GM18870 (cell line): ENCODE data around the gene TMEM131L.
"Not testable (repeated sequence)": the region's sequence is repeated elsewhere in the genome, so short reads cannot be mapped to it uniquely, and the experiment has no call there.

Source experiments
- ATAC-seq: cut with Tn5 transposase; IDR thresholded peaks from one replicate; pipeline ENCODE4 v1.9.1; 2021; ENCODE audit warnings: moderate library complexity; ENCODE audit not compliant: unreplicated experiment

The TMEM131L gene

DNA sequence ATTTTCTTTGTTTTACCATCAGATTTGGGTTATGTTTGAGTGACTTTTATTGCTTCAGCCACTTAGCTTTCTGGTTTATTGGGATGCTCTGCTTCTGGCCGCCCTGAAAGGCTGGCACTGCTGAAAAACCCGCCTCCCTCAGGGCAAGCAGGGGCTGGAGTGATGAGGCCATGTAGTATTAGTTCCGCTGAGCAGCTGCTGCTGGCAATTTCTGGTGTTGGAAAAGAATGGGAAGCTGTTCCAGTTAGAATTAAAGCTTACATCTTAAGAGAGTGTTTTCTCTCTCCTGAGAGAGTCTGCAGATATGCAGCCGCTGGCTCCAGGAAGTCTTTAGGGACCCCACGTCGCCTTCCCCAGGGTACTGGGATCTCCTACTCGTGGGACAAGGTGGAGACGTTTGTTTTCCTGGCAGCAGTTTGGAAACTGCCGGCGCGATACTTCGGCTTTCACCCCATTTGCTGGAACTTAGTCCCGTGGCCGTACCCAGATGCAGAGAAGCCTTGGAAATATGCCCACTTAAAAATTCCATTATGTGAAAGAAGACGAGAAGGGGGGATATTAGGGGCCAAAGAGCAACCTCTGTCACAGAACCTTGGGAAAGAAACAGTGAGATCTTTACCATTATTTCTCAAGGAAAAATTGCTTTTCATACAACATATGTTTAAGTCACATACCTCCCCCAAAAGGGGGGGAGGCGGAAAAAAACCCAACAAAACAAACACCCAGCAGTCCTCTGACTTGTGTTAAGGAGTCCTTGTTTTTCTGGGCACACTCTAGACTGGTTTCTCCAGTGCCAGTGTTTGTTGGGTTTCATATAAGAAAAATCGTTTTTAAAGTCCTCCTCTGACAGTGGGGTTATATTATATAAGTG is 72.6 kb downstream of the TMEM131L start:
- no peak for ATAC-seq

DNA sequence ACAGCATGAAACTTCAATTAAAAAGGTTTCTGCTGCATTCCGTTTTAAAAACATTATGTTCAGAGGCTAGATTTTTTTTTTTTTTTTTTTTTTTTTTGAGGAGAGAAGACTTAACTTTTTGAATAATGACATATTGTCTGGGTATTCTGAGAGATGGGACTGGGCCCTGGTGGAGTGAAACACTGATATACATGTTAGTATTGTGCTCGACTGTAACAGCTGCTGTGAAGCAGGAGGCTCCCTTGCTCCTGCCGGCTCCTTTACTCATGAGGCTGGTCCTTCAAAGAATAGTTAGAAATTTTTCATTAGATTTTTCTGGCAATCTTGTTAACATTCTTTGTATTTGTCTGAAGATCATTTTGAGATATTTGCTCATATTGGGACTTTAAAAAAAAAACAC is 73.3 kb downstream of the TMEM131L start:
- no peak for ATAC-seq

DNA sequence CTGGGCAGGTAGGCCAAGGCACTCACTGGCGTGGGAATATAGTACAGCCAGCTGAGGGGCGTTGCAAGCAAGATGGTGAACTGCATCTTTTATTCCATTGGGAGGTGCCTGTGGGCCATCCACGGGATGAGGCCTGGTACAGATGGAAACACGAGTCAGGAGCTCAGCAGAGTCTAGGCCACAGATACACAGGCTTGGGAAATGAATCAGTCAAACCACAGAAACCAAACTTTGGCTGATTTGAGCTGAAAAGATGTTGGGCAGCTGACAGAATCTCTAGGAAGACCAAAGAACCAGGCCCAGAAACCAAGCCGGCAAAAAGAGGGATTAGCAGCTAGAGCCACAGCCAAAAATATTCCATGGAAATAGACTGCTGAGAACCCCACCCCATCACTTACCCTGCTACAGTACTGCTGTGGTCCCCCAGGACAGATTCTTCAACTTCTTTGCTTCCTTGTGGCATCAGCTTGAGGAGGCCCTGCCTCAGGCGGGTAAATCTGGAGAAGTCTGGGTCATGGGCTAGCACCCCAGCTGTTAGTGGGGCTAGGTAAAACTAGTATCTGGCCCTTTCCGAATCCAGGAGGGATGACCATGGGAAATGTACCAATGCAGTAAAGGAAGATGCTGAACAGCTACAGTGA is 75.4 kb downstream of the TMEM131L start:
- no peak for ATAC-seq

DNA sequence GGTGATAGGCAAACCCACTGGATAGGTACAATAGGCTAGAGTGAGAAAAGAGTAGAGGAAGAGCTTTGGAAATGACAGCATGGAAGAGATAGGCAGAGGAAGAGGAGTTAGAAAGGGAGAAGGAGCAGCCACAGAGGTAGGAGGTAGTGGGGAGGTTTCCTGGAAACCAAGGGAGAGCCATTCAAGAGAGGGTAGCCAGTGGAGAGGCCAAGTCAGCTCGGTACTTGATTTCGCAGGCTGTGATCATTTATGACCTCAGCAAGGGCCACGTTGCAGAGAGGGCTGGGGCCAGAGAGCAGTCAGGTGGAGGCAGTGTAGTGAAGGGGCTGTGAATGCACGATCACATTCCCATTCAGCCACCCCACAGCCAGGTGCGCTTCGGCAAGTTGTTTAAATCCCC is 76.0 kb downstream of the TMEM131L start:
- ATAC-seq = no peak

DNA sequence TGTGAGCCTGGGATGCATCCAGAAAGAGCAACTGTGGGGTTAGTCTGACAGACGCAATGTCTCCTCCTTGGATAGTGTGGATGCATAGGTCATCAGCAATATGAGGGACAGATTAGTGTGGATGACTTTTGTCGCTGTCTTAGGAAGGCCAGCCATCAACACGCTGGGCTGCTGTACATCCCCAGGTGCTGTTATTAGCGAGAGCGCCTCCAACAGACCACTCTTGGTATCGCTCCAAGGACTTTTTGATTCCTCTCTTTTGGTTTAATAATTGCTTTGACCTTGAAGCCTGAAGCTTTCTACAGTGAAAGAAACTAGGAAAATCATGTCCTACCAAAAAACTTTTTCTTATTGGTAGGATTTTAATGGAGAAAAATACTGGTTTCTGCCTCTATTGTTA is 76.7 kb downstream of the TMEM131L start:
- ATAC-seq = no peak

DNA sequence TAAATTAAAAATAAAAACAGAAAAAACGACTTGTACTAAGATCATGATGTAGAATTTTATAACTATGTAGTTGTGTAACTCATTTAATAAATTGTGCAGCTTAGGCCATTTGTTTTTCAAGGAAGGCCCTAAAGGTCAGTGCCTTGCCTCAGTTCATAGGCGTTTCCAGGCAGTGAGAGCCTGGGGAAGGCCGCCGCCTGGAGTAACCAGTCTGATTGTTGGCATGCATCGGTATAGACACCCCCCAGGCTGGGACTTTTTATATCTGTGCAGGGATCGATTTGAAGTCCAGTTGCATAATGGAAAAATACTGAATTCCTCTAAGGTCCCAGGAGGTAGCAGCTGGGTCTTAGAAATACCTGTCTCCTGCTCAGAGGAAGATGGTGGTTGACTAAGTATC is 77.2 kb downstream of the TMEM131L start:
- ATAC-seq = no peak

DNA sequence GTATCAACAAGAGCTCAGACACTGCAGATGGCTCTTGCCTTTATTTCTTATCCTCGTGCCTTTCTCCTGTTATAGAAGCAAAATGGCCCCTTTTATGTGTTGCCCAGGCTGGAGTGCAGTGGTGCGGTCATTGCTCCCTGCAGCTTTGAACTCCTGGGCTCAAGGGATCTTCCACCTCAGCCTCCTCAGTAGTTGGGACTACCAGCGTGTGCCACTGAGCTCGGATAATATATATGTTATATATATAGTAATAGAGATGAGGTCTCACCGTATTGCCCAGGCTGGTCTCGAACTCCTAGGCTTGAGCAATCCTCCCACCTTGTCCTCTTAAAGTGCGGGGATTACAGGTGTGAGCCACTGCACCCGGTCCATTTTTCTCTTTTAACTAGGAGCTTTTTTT is 79.7 kb downstream of the TMEM131L start:
- no peak for ATAC-seq

DNA sequence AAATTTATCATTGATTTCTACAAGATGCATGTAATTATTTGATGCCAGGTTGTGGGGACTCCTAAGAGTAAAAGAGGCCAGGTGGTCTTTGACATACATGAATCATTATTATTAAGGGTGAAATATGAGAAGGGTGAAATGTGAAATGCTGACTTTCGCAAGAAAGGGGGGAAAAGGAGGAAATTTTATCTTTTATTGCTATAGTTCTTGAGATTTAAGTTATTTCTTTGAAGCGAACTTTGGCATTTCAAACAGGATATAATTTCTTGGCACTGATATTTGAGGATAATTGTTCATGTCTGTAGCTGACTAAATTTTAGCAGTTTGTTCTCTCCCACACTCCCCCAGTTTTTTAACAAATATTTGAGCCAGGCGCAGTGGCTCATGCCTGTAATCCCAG is 80.1 kb downstream of the TMEM131L start:
- no peak for ATAC-seq

DNA sequence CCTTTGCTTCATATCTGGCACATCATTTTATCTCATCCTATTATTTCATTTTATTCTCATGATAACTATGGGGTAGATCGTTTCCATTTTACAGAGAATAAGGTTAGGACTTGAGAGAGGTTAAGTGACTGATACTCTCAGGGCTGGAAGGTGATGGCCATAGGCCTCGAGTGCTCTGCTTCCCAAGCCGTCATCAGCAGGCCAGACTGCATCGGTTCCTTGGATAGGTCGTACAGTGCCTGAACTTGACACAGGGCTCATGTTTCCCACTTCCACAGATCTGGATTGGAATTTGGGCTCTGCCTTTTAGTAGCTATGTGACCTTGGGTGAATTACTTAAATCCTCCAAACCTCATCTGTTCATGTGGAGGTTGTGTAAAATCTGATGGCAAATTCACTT is 81.4 kb downstream of the TMEM131L start:
- ATAC-seq = no peak

DNA sequence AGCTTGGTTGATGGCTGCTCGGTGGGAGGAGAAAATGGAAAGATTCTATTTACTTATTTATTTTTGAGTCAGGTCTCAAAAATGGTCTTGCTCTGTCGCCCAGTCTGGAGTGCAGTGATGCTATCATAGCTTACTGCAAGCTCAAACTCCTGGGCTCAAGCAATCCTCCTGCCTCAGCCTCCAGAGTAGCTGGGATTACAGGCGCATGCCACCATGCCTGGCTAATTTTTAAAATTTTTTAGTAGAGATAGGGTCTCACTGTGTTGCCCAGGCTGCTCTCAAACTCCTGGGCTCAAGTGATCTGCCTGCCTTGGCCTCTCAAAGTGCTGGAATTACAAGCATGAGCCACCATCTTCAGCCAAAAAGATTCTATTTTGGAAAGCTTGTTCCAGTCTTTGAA is 82.7 kb downstream of the TMEM131L start:
- ATAC-seq = not testable (repeated sequence)

DNA sequence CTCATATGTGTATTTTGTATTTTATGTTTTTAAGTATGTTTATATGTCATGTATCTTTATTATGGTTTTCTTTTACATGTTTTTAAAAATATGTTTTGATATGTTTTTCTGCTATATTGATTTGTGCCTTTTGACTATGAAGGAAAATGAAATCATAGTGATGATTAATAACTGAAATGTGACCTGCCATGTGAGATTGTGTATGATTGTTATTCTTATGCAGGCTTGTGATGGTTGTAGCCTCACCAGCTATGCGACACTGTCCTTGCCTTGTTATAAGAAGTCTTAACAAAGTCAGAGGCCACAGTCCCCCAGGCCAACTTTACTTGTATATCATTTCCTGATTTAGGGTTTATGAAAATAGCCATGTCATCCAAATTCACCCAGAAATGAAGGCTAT is 83.2 kb downstream of the TMEM131L start:
- no peak for ATAC-seq

DNA sequence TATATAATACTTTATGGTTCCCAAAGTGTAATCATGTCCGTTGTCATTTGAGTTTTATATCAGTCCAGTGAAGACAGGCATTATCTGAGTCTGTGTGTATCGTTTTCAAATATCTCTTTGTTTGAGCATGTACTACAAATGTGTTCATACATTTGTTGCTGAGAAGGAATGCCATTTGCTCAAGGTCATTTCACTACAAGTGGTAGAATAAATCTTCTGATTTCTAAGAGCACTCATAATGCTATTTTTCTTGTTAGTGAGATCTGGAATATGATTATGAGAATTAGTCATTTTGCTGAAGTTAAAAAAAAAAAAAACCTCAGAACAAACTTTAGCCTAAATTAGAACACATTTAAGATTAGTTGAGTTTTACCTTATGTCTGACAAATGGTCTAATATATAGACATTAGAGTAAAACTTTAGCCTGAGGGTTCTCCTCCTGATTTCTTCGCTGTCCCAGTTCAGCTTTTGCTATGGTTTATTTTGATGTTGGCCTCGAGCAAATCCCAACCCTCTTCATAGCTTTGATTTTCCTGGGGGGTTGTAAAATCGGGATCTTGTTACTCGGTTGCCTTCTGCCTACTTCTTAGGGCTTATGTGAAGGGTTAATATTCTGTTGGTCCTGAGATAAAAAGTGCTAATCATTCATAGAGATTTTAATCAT is 87.1 kb downstream of the TMEM131L start:
- no peak for ATAC-seq

DNA sequence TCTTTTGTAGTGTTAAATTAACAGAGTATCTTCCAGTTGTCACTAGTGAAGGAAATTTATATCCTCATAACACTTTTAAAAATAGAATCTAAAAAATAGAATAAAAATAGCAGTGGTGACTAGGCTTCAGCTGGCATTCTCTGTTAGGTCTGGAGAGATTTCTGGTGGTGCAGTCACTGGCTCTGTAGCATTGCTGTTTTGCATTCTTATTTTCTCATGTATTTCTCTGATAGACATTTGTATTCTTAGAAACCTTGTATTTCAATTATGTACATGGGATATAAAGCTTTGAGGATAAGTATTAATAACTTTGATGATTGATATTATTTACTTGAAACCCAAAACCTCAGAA is 87.6 kb downstream of the TMEM131L start:
- no peak for ATAC-seq

DNA sequence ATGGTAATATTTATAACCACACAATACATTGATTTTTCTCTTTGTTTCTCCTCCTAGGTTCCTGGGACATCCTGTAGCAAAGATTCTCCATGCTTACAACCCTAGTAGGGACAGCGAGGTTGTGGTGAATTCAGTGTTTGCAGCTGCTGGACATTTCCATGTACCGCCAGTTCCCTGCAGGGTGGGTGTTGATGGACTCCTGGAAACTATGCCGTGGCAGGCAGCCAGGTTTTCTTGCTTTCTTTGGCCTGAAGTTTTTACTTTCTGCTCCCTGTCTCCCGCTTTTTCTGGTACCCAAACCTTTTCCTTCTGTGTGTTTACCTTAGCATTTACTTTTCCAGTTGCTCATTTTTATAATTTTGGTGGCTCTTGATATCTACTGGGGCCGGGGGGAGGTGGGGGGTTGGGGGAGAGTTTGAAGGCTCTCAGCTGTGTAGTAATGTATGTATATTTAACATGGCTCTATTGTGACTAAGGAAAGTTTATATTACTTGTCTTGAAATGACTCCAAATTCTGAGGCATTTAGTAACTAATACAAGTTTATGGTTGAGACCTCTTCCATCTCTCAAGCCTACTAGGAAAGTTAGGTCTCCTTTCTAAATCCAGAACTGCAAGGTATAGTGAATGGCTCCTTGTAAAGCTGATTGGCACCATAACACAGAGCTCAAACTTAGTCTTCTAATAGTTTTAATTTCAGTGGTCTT is 89.7 kb downstream of the TMEM131L start:
- no peak for ATAC-seq

DNA sequence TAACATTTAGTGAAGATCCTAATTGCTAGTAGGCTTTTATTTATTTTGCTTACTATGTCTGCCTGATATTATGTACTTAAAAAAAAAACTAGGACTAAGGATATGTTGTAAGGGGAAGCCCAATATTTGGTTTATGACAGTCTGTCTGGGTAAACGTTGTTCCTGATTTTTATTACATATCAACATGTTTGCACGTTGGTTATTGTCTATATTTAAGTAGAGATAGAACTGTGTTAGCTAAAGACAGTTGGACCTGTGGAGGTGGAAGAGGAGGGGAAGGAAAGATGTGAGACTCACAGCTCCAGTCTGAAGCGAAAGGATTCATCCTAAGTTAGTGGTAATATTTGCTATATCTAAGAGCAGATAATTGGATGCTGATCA is 90.3 kb downstream of the TMEM131L start:
- ATAC-seq = no peak

DNA sequence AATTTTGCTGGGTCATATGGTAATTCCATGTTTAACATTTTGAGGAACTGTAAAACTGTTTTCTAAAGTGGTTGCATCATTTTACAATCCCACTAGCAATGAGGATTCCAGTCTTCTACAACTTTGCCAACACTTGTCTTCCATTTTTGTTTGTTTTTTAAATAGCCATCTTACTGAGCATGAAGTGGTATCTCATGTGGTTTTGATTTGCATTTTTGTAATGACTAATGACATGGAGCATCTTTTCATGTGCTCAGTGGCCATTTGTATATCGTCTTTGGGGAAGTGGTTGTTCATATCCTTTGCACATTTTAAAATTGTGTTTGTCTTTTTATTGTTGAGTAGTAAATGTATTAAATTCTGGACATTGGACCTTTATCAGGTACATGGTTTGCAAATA is 94.7 kb downstream of the TMEM131L start:
- ATAC-seq = peak; percentile 65

DNA sequence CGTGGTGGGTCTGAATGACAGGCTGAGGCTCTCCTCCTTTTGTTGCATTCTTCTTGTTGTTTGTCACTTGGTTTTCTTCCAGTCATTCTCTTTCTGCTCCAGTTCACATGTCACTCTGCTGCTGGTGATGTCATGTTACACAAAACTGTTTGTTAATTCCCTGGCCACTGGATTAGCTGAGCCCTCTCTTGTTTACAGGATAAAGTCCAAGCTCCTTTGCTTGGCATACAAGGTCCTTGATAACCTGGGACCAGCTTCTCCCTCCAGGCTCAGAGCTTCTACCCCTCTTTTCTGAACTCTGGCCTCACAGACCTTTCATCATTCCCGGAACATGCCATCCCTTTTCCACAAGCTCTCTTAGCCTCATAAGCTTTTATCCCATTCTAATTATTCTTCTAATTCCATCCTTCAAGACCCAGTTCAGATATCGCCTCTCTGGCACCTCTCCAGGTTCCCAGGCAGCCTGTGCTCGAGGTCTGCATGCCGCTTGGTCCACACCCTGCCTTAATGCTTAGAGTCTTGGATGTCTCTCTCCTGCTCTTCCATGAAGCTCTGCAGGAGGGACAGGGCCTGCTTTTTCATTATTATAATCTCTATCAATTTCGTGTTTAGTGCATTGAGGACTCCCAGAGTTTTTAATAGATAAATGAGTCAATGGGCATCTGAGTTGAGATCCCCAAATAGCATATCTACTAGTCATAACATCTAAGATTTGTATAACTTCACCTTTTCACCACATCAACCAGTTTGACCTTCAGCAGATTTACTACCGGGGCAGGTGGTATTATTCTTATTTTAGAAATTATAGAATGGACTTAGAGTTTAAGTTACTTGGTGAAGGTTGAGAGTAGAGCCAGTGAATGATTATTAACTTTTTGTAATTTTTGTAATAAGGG is 98.7 kb downstream of the TMEM131L start:
- ATAC-seq = no peak

DNA sequence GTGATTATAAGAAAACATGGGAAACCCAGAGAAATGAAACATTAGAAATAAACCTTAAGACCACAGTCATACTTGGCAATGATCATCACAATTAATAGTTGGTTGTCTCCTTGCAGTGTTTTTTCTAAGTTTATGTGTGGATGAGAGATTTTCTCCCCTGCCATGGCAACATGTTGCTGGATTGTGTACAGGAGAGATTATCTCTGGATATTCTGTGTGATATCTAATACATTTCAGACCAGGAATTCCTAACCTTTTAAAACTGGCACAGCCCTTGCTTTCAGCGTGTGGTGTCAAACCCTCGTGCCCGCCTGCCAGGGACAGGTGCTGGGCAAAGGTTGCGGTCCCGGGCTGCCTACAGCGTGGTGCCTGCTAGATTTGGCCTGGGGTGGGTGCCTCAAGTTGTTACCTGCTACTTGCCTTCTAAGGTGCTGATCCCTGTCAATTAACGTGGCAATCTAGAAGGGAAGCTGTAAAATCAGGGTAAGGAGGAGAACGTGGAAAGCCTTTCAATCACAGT is 100.5 kb downstream of the TMEM131L start:
- ATAC-seq = no peak

DNA sequence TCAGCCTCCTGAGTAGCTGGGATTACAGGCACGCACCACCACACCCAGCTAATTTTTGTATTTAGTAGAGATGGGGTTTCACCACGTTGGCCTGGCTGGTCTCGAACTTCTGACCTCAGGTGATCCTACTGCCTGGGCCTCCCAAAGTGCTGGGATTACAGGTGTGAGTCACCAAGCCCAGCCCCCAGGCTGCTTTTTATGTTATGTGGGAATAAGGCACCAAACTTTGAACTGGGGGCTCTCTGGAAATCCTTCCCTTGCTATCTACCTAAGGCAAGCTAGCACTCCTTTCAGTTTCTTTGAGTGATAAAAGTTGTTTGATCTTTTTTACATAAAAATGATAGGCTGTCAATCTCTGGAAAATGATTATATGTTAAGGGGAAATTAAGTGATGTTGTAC is 101.5 kb downstream of the TMEM131L start:
- not testable (repeated sequence) for ATAC-seq

DNA sequence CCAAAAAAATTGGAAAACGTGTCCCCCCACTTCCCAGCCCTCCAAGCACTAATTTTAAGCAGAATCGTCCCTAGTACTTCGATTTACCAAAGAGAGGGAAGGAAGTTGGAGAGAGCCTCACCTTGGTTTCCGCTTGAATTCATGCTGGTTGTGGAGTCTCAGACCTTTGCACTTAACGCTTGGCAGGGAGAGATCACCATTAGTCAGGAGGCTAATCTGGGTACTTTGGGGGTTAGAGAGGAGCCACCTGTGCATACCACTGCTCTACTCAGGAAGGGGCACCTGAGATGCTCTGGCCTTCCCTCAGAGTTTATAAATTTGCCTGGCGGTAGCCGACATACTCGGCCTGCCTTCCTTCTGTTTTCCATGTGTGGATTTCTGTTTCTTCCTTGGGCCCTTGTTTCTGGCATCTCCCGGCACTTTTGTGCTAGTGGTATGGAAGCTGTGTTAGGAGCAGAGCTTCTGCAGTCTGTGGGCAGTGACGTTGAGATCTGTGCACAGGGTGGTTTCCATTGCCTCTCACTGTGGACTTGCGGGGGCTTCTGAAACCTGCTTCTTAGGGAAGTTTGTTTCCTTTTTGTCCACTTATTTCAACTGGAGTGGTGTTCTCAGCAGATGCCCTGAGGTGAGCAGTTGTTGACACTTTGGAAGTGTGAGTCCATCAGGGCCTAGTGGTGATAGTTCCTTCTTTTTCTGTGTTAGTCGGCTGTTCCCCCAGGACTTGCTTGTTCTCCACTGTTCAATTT is 104.2 kb downstream of the TMEM131L start:
- ATAC-seq = peak; percentile 60
